Activated CD4-positive, alpha-beta T cell treated with anti-CD3 and anti-CD28 coated beads for 48 hours (primary cell): ENCODE data around the gene SRSF1.
A peak's percentile ranks its signal among the peaks of the same experiment; 100 is the strongest.

Experiments
- DNase-seq: peaks from one replicate; pipeline ENCODE4 v3.0.0-alpha.2; 2020

Gene SRSF1

GRCh38 chr17:58010067-58010799 is 3.2 kb upstream of the SRSF1 start:
- DNase-seq: no peak

- peak; percentile 26 for DNase-seq
These were observed 998 bp upstream of the SRSF1 start for GRCh38 chr17:58007781-58008706.

- DNase-seq: peak; percentile 81
These were observed 504 bp downstream of the SRSF1 start for GRCh38 chr17:58006560-58006923.

- DNase-seq: no peak
These were observed 1.1 kb downstream of the SRSF1 start for GRCh38 chr17:58005728-58006559.

- DNase-seq: no peak
These were observed 1.9 kb downstream of the SRSF1 start for GRCh38 chr17:58005031-58005727.

GRCh38 chr17:58004060-58004459 is 3.0 kb downstream of the SRSF1 start:
- no peak for DNase-seq

DNA sequence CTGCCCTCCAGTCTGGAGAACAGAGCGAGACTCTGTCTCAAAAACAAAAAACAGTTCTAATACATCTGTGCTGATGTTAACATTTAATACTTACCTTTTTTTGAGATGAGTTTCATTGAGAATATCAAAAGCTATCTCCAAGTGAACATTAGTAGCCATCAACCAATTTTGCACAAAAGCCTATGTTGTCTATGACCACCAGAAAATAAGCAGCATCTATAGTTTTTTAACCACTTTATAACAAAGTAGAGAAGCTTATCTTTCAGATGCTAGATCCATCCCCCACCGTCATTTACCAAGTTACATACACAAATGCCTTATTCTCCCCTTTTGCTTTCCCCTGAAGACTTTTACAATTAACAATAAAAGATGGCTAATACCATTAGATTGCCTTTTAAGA is 4.1 kb downstream of the SRSF1 start:
- DNase-seq: no peak

DNA sequence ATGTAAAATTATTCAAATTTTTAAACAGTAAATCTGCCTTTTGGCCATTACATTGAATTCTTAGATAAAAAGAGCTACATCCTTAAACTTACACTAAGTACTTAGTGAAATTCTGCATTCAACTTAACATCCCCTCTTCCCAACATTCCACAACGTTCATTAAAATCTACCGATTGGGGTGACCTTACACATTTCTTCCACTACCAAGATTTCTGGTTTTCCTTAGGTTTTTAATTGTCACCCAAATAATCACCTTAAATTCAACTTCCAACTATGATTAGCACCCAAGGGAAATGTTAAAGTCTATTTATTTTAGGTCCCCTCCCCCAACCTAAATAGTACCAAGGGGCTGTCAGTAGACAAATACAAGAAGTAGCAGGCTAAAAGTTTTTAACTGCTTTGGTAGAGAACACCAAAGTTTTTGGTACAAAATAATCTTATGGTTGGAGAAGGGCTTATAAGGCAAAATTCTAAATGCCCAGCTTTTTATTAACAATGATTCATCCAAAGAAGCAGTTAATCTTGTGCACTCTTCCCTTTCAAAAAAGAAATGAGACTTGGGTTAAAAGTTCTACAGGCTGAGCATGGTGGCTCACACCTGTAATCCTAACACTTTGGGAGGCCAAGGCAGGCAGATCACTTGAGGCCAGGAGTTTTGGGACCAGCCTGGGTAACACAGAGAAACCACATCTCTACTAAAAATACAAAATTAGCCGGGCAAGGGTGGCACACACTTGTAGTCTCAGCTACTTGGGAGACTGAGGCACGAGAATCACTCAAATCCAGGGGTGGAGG is 4.7 kb downstream of the SRSF1 start:
- no peak for DNase-seq

DNA sequence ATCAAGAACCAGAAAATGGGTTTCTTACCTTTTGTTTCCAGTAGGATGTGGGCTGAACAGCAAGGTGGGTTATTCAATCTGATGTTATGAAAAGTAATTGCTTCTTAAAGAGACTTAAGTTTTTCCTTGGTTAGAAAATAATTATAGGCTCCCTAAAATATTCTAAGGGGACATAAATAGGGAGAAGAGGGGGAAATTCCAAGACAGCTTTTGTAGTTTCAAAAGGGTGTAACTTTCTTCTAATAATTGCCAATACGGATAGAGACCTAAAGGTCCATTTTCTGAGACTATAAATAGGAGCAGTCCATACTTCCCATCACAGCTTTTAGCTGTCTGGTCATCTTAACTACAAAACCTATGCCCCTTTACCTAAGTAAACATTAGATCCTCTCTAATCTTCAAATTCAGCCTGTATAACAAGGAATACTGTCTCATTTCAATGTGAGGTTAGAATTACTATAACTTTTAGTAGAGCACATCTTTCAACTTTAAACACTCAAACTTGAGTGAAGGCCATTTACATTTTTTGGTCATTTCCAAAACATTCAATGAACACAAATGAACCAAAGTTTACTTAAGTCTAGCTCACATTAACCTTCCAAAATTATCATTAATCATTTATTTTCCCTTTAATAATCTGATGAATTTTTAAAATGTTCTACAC is 5.5 kb downstream of the SRSF1 start:
- DNase-seq: no peak

DNA sequence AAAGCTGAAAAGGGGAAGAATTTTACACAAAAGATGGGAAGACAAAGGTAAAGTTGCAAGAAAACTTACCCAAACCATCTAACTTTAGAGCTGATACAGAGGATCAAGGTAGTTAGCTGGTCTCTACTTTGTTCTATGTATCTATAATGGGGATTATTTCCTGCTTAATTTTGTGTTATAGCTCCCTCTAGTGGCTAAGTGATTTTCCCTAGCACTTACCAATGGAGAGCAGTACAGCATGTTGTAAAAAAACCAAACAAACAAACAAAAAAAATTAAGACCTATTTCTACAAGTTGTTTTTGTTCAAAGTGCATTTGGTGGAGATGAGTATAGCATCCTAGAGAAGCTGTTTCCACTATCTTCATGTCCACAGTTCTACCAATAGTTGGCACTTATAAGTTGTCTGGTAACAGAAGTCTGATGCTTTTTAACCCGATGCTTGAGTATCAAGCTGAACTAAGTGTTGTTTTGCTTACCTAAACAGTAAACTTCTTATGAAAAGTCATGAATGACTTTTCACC is 7.5 kb downstream of the SRSF1 start:
- no peak for DNase-seq

DNA sequence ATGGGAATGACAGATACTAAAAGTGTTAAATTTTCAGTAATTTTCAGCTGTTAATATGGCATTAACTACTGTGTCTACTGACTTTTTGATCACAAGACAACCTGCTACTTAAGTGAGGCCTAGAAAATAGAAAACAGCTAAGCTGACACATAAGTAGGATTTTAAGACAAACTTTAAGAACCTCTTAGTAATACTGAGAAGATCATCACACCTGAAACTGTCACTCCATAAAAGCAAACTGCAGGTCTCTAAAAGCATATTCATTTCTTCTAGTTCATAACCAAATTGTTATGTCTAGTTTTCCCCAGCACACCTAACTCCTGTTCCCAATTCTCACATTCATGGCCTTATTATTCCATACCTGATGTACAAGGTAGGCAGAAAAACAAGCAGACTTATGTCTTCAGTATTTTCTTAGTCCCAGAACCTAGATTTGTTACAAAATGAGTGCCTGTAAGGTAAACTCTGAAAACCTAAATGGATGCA is 8.0 kb downstream of the SRSF1 start:
- DNase-seq: no peak

DNA sequence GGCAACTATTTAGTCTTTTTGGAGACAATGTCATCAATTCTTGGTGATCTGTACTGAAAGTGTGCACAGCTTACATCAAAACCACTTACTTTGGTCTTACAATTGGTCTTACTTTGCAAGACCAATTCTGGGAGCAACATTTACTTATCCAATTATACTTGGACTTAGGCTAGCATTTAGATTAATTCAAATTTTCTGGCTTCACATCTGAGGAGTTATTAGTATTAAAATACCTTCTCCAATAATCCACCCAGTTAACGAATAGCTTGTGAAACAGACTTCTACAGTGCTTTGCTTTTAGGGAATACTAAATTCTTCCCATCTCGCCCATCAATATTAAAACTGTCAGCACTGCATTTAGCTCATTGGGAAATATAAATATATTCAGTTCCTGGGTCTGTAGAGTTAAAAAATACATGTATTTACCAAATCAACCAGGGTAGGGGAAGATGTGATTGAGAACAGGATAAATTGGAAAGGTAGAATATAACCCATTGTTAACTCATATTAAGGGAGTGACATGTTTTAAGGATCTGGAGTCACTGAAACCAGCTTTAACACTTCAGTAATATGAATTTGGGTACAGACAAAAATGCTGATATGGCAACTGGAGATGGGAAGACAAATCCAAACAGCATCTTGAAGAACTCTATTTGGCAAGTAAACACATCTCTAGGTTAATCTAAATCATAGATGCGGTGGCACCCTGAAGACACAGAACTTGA is 9.8 kb downstream of the SRSF1 start:
- DNase-seq: no peak

GRCh38 chr17:57995076-57995956 is 11.7 kb downstream of the SRSF1 start:
- peak; percentile 75 for DNase-seq

- DNase-seq: no peak
These were observed 12.6 kb downstream of the SRSF1 start for GRCh38 chr17:57994436-57994835.

GRCh38 chr17:57993471-57994365 is 13.3 kb downstream of the SRSF1 start:
- no peak for DNase-seq

- DNase-seq: no peak
These were observed 15.5 kb downstream of the SRSF1 start for GRCh38 chr17:57991537-57991936.

DNA sequence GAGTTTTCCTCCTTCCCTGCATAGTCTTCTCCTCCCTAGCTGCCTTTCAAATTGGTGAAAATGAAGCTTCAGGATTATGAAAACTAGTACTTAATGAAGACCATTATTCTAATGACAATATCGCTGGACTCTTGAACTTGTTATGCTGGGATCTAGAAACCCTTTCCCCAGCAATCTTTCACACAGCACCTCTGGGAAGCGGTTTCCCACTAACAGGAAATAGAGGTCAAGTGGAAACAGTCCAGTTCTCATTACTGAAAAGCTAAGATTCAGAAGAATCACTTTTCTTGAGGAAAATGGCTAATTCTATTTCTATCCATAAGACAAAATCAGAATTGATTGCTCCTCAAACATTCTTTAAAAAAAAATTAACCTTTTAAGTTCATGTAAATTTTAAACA is 17.0 kb downstream of the SRSF1 start:
- DNase-seq: no peak
